SK-N-SH (cell line): ENCODE measurements around the gene CALN1. TPM values are rescaled to one million over a fixed set of nuclear protein-coding genes. Genes with fewer than 3 reads are reported as not detected.

Source experiments
- CTCF ChIA-PET: fragments of 300-600, 350-600 bp; formaldehyde crosslinking; extraction: SDS; loops from one replicate; lab custom pipeline; 2021; lab: Yijun Ruan, JAX
- POLR2A ChIA-PET: fragments of 350-600 bp; sonication (Branson Sonifier 250); formaldehyde crosslinking; extraction: SDS; loops from one replicate; lab custom pipeline; 2020; ENCODE audit warnings: antibody characterized with exemption, inconsistent platforms; lab: Yijun Ruan, JAX
- DNase-seq: peaks from one replicate; pipeline ENCODE4 v3.0.0; 2012
- H2AFZ ChIP-seq: fragments of 200-600 bp; sonication (generic); 2 replicates; pipeline ENCODE4 v1.8.1; 2016; ENCODE audit warnings: antibody characterized with exemption, mild to moderate bottlenecking, low read depth
- H3F3A ChIP-seq: fragments of 200-600 bp; sonication (generic); replicated peaks from 2 replicates; pipeline ENCODE3; 2016; ENCODE audit warnings: antibody characterized with exemption, mild to moderate bottlenecking; ENCODE audit not compliant: insufficient read depth
- H3K27ac ChIP-seq, 2 experiments: fragments of 200-500 bp in 1 of 2; fragments of 200-600 bp in 1 of 2; sonication (Bioruptor generic) in 1 of 2; sonication (generic), shearing (Covaris generic) in 1 of 2; 2 replicates each; pipeline versions ENCODE4 v1.5.1 to v1.6.1; 2014 to 2016; ENCODE audit warnings: low read depth in 2 of 2, inconsistent platforms in 1 of 2, low read length in 1 of 2, mild to moderate bottlenecking in 1 of 2, mixed read lengths in 1 of 2
- H3K27me3 ChIP-seq: fragments of 200-600 bp; sonication (generic), shearing (Covaris generic); 2 replicates; pipeline ENCODE4 v1.6.1; 2016; ENCODE audit warnings: mixed run types; ENCODE audit not compliant: insufficient read depth
- H3K36me3 ChIP-seq, 2 experiments: fragments of 200-500 bp in 1 of 2; fragments of 200-600 bp in 1 of 2; sonication (Bioruptor generic) in 1 of 2; sonication (generic) in 1 of 2; replicated peaks in 1 of 2; 2 replicates each; pipeline versions ENCODE3 to v1.5.1; 2014 to 2016; ENCODE audit warnings: low read length in 1 of 2, mild to moderate bottlenecking in 1 of 2; ENCODE audit not compliant: insufficient read depth in 2 of 2, control insufficient read depth in 1 of 2
- H3K4me1 ChIP-seq, 2 experiments: fragments of 200-500 bp in 1 of 2; fragments of 200-600 bp in 1 of 2; sonication (Bioruptor generic) in 1 of 2; sonication (generic), shearing (Covaris generic) in 1 of 2; 2 replicates each; pipeline versions ENCODE4 v1.5.1 to v1.6.1; 2014 to 2016; ENCODE audit warnings: low read depth in 1 of 2, low read length in 1 of 2, mixed run types in 1 of 2; ENCODE audit not compliant: insufficient read depth in 2 of 2, control insufficient read depth in 1 of 2
- H3K4me2 ChIP-seq: fragments of 200-600 bp; sonication (generic), shearing (Covaris generic); 2 replicates; pipeline ENCODE4 v1.6.1; 2017; ENCODE audit warnings: mixed run types
- H3K4me3 ChIP-seq, 2 experiments: fragments of 200-500 bp in 1 of 2; fragments of 200-600 bp in 1 of 2; sonication (Bioruptor generic) in 1 of 2; sonication (generic), shearing (Covaris generic) in 1 of 2; 2 replicates each; pipeline versions ENCODE4 v1.5.1 to v1.8.1; 2014 to 2016; ENCODE audit warnings: low read depth in 2 of 2, inconsistent platforms in 1 of 2, low read length in 1 of 2, mild to moderate bottlenecking in 1 of 2, mixed read lengths in 1 of 2, moderate library complexity in 1 of 2
- H3K79me2 ChIP-seq: fragments of 200-600 bp; sonication (generic); 2 replicates; pipeline ENCODE4 v1.8.1; 2017; ENCODE audit warnings: mild to moderate bottlenecking; ENCODE audit not compliant: insufficient read depth
- H3K9ac ChIP-seq: fragments of 200-600 bp; sonication (generic); 2 replicates; pipeline ENCODE4 v1.6.1; 2017; ENCODE audit warnings: mixed run types
- H3K9me2 ChIP-seq: fragments of 200-600 bp; sonication (generic); 2 replicates; pipeline ENCODE4 v1.6.1; 2017; ENCODE audit warnings: mixed run types
- H3K9me3 ChIP-seq: fragments of 200-600 bp; sonication (generic); 2 replicates; pipeline ENCODE4 v1.6.1; 2017; ENCODE audit warnings: mixed run types, mild to moderate bottlenecking, moderate library complexity
- H4K20me1 ChIP-seq: fragments of 200-600 bp; sonication (generic); 2 replicates; pipeline ENCODE4 v1.6.1; 2017; ENCODE audit warnings: mild to moderate bottlenecking, mixed run types; ENCODE audit not compliant: insufficient read depth
- CHD2 ChIP-seq: fragments of 150-350 bp; IDR thresholded peaks from 2 replicates; pipeline ENCODE4 v1.6.1; 2018; ENCODE audit warnings: low read length; ENCODE audit not compliant: partially characterized antibody
- EZH2phosphoT487 ChIP-seq: fragments of 200-600 bp; sonication (generic); IDR thresholded peaks from 2 replicates; pipeline ENCODE4 v1.6.1; 2017; ENCODE audit warnings: low read depth, mixed run types, mild to moderate bottlenecking, antibody characterized with exemption, moderate library complexity, borderline replicate concordance
- FOSL2 ChIP-seq: IDR thresholded peaks from 2 replicates; pipeline ENCODE4 v1.4.0; 2012; ENCODE audit warnings: low read depth, mild to moderate bottlenecking, moderate library complexity, borderline replicate concordance
- IRF3 ChIP-seq: fragments of 150-350 bp; IDR thresholded peaks from 2 replicates; pipeline ENCODE4 v1.6.1; 2016; ENCODE audit warnings: mild to moderate bottlenecking, low read depth, low read length
- JUND ChIP-seq: IDR thresholded peaks from 2 replicates; pipeline ENCODE4 v1.4.0; 2012
- MEF2A ChIP-seq: IDR thresholded peaks from 2 replicates; pipeline ENCODE4 v1.4.0; 2012; ENCODE audit warnings: low read depth, borderline replicate concordance
- MXI1 ChIP-seq: IDR thresholded peaks from 2 replicates; pipeline ENCODE4 v1.6.1; 2012; ENCODE audit warnings: mild to moderate bottlenecking, low read depth, low read length, improper control_type of control experiment
- PBX3 ChIP-seq: IDR thresholded peaks from 2 replicates; pipeline ENCODE4; 2012
- POLR2AphosphoS5 ChIP-seq: IDR thresholded peaks from 2 replicates; pipeline ENCODE4 v1.6.1; 2012; ENCODE audit warnings: low read depth, low read length
- RAD21 ChIP-seq: IDR thresholded peaks from 2 replicates; pipeline ENCODE4 v1.6.1; 2012; ENCODE audit warnings: mild to moderate bottlenecking, low read length
- REST ChIP-seq: IDR thresholded peaks from 2 replicates; pipeline ENCODE4 v1.6.1; 2012; ENCODE audit warnings: mild to moderate bottlenecking, low read depth, low read length, moderate library complexity
- RFX5 ChIP-seq: IDR thresholded peaks from 2 replicates; pipeline ENCODE4 v1.6.1; 2012; ENCODE audit warnings: mild to moderate bottlenecking, improper control_type of control experiment, low read length
- RXRA ChIP-seq: IDR thresholded peaks from 2 replicates; pipeline ENCODE4 v1.4.0; 2012; ENCODE audit warnings: low read depth, mild to moderate bottlenecking, borderline replicate concordance
- TAF1 ChIP-seq: IDR thresholded peaks from 2 replicates; pipeline ENCODE4 v1.6.1; 2012; ENCODE audit warnings: low read depth, mild to moderate bottlenecking, low read length, moderate library complexity, borderline replicate concordance
- TEAD4 ChIP-seq: IDR thresholded peaks from 2 replicates; pipeline ENCODE4 v1.4.0; 2012; ENCODE audit warnings: mild to moderate bottlenecking, borderline replicate concordance; ENCODE audit not compliant: insufficient read depth
- USF1 ChIP-seq: IDR thresholded peaks from 2 replicates; pipeline ENCODE4 v1.4.0; 2012; ENCODE audit warnings: low read depth, borderline replicate concordance
- USF2 ChIP-seq: fragments of 150-350 bp; IDR thresholded peaks from 2 replicates; pipeline ENCODE4 v1.6.1; 2017; ENCODE audit warnings: antibody characterized with exemption, low read length, low read depth, borderline replicate concordance
- YY1 ChIP-seq: IDR thresholded peaks from 2 replicates; pipeline ENCODE4 v1.4.0; 2012; ENCODE audit warnings: low read depth, mild to moderate bottlenecking
- WGBS: methylation state at CpG from one replicate; pipeline ENCODE4 v1.1.6; 2017; ENCODE audit warnings: low lambda C conversion rate; 5-methylcytosine and 5-hydroxymethylcytosine counted together
- polyA plus RNA-seq, 3 experiments: library from polyadenylated mRNA; depleted of rRNA; stranded (reverse); fragments of >200 nt; gene quantifications; 2 replicates each; pipeline ENCODE4 v1.2.3, GENCODE V29; 2012

CALN1 gene
- polyA plus RNA-seq, 1 of the 3 experiments (the other 2 are of a cell fraction) = not detected

- Histone ChIP-seq H3K4me2 (no peak overlapping the region), H3K79me2 (no peaks in the 10 kb centered on the region), H3K27me3 (no peaks in the 10 kb centered on the region), H4K20me1 (no peaks in the 10 kb centered on the region), H3K4me3 (no peak overlapping the region), H3K9me3 (no peaks in the 10 kb centered on the region), H3K36me3 (no peaks in the 10 kb centered on the region), H2AFZ (no peak overlapping the region), H3F3A (no peaks in the 10 kb centered on the region), H3K9ac (no peak overlapping the region), H3K4me1 (no peaks in the 10 kb centered on the region), H3K9me2 (no peaks in the 10 kb centered on the region), H3K27ac (no peak overlapping the region)
- TF ChIP-seq RFX5 (no peak), EZH2phosphoT487 (no peak), TAF1 (no peak), RAD21 (no peak), YY1 (no peak), REST (no peak), USF1 (no peak), POLR2AphosphoS5 (no peak), JUND (no peak), RXRA (no peak), TEAD4 (no peak), USF2 (no peak)
- no peak for DNase-seq
- POLR2A ChIA-PET = no interaction called here
- CTCF ChIA-PET = interaction anchor here (1.2 to 1.3 kb wide), 2 partner anchors 11 to 33 kb away, joined by 3 read pairs; no protein-coding TSS in a partner anchor
- WGBS = 0% methylated on average over 2 of the region's 2 CpGs
Observed at GRCh38 chr7:71896535-71896934, 515.6 kb downstream of the CALN1 start.

GRCh38 chr7:71886046-71886445, 526.1 kb downstream of the CALN1 start:
- Histone ChIP-seq H3K4me1 (no peaks in the 10 kb centered on the region), H3K4me3 (no peak overlapping the region), H3F3A (no peaks in the 10 kb centered on the region), H3K9me2 (no peaks in the 10 kb centered on the region), H3K9ac (no peak overlapping the region), H4K20me1 (no peaks in the 10 kb centered on the region), H3K79me2 (no peaks in the 10 kb centered on the region), H3K27me3 (no peaks in the 10 kb centered on the region), H3K36me3 (no peaks in the 10 kb centered on the region), H3K4me2 (no peak overlapping the region), H2AFZ (no peak overlapping the region), H3K27ac (no peak overlapping the region), H3K9me3 (no peaks in the 10 kb centered on the region)
- WGBS = 2% methylated on average over 7 of the region's 7 CpGs
- no peak for DNase-seq
- ChIA-PET POLR2A (no interaction called here), CTCF (interaction anchor here (1.4 kb wide), 1 partner anchor 11 kb away, joined by 3 read pairs; no protein-coding TSS in a partner anchor)
- TF ChIP-seq USF2 (no peak), IRF3 (no peak), PBX3 (no peak), MEF2A (no peak), RAD21 (no peak), RFX5 (no peak), MXI1 (no peak), CHD2 (no peak), FOSL2 (no peak)
